HCT116 (cell line): Measurements from ENCODE around the gene DTNB.

Experiments
- CTCF ChIP-seq, 3 experiments: fragments of 200-600 bp in 1 of 3; sonication (generic) in 1 of 3; IDR thresholded peaks in 2 of 3; conservative IDR thresholded peaks in 1 of 3; 2 replicates each; pipeline ENCODE4 v1.5.1; 2012 to 2017; ENCODE audit warnings: low read depth in 2 of 3, low read length in 2 of 3, antibody characterized with exemption in 1 of 3, borderline replicate concordance in 1 of 3, control low read depth in 1 of 3, mild to moderate bottlenecking in 1 of 3, mixed read lengths in 1 of 3, mixed run types in 1 of 3, moderate library complexity in 1 of 3; ENCODE audit not compliant: insufficient read depth in 1 of 3
- POLR2A ChIP-seq: IDR thresholded peaks from 2 replicates; pipeline ENCODE4 v1.7.0; 2011; ENCODE audit warnings: borderline replicate concordance; ENCODE audit not compliant: insufficient read depth, insufficient read length; ENCODE audit errors: extremely low read depth
- POLR2AphosphoS5 ChIP-seq: IDR thresholded peaks from 2 replicates; pipeline ENCODE4 v1.6.1; 2011; ENCODE audit warnings: mild to moderate bottlenecking, low read depth, low read length, moderate library complexity
- SP1 ChIP-seq: IDR thresholded peaks from 2 replicates; pipeline ENCODE4 v1.6.1; 2012; ENCODE audit warnings: low read depth
- ZNF274 ChIP-seq: fragments of 200-500 bp; sonication (Bioruptor generic); IDR thresholded peaks from 2 replicates; pipeline ENCODE4 v1.6.1; 2014; ENCODE audit warnings: mild to moderate bottlenecking, low read depth, low read length, inconsistent platforms

- TF ChIP-seq CTCF (IDR thresholded peaks at IDR 0.05 in 2 of 3, conservative IDR thresholded peaks at IDR 0.05 in 1 of 3; ENCODE audit: borderline replicate concordance in 1 of 3, insufficient read depth in 1 of 3, low read depth in 2 of 3, low read length in 2 of 3) (no peak), POLR2A (no peak), ZNF274 (no peak), POLR2AphosphoS5 (no peak), SP1 (no peak)
These were observed 295.5 kb downstream of the DTNB start for GRCh38 chr2:25377822-25378421.
